Gastrocnemius medialis (tissue), 4 donors: ENCODE results near the gene NRSN1. TPM values are rescaled to one million over a fixed set of nuclear protein-coding genes. Genes with fewer than 3 reads are reported as not detected.

Experiments
- ATAC-seq, 2 donors: fragments of 150-250 bp; one replicate each; pipeline ENCODE4 v1.9.1; 2016
- DNase-seq, 2 donors: peaks; one replicate each; pipeline ENCODE4 v3.0.0-alpha.2; 2019
- H3K27ac ChIP-seq, 4 donors: fragments of 200-600 bp; sonication (generic); 1 replicate in 1 of 4; 2 replicates in 3 of 4; pipeline ENCODE4 v1.5.1; 2016 to 2018; ENCODE audit warnings: mild to moderate bottlenecking in 2 of 4, moderate library complexity in 1 of 4
- H3K27me3 ChIP-seq, 3 donors: fragments of 200-600 bp; sonication (generic) in 2 of 3; 1 replicate in 1 of 3; 2 replicates in 2 of 3; pipeline versions ENCODE4 v1.5.1 to v1.6.0; 2016 to 2019; ENCODE audit warnings: mild to moderate bottlenecking in 1 of 3, moderate library complexity in 1 of 3
- H3K36me3 ChIP-seq, 2 donors: fragments of 200-600 bp; sonication (generic) in 1 of 2; one replicate each; pipeline ENCODE4 v1.5.1; 2017 to 2018
- H3K4me1 ChIP-seq, 2 donors: fragments of 200-600 bp; sonication (generic) in 1 of 2; one replicate each; pipeline ENCODE4 v1.5.1; 2016 to 2017; ENCODE audit warnings: mild to moderate bottlenecking in 2 of 2
- H3K4me3 ChIP-seq, 4 donors: fragments of 200-600 bp; sonication (generic) in 3 of 4; 1 replicate in 1 of 4; 2 replicates in 3 of 4; pipeline ENCODE4 v1.5.1; 2016 to 2019; ENCODE audit warnings: mild to moderate bottlenecking in 2 of 4
- H3K9me3 ChIP-seq, 3 donors: fragments of 200-600 bp; sonication (generic) in 2 of 3; 1 replicate in 1 of 3; 2 replicates in 2 of 3; pipeline ENCODE4 v1.5.1; 2016 to 2019
- POLR2A ChIP-seq, 2 donors: fragments of 450-650 bp; IDR thresholded peaks; one replicate each; pipeline ENCODE4 v1.6.1; 2017; ENCODE audit warnings: antibody characterized with exemption in 2 of 2, mild to moderate bottlenecking in 2 of 2, moderate library complexity in 2 of 2
- in situ Hi-C, 4 donors: fragments of 200-750 bp; cut with MboI; loops; one replicate each; pipeline versions ENCODE4 v1.15.0 to v1.8.0; 2017; ENCODE audit warnings: low sequenced_read_pairs in 4 of 4
- intact Hi-C: fragments of 100-400 bp; cut with DNase I; formaldehyde crosslinking; loops from one replicate; pipeline ENCODE4 v1.15.1; 2023; ENCODE audit warnings: low total_unique reads
- total RNA-seq, 4 donors: library from RNA; depleted of rRNA; stranded (reverse); fragments of >200 nt; gene quantifications; one replicate each; pipeline versions ENCODE4 v1.1.0 to v1.2.3, GENCODE V29; 2016
- TF ChIP-seq, protein P1 (sequence below), 5 experiments: fragments of 450-650 bp in 3 of 5; fragments of 200-600 bp in 2 of 5; sonication (generic) in 2 of 5; IDR thresholded peaks in 4 of 5; conservative IDR thresholded peaks in 1 of 5; 1 replicate in 4 of 5; 2 replicates in 1 of 5; pipeline ENCODE4 v1.5.1; 2016 to 2019; ENCODE audit warnings: antibody characterized with exemption in 5 of 5, mild to moderate bottlenecking in 3 of 5, moderate library complexity in 3 of 5

The NRSN1 gene
- total RNA-seq, 4 donors from 2014 or later, result not detected

- in situ Hi-C loops (no loop called here), intact Hi-C loops (no loop called here)
- TF ChIP-seq, protein P1, sequence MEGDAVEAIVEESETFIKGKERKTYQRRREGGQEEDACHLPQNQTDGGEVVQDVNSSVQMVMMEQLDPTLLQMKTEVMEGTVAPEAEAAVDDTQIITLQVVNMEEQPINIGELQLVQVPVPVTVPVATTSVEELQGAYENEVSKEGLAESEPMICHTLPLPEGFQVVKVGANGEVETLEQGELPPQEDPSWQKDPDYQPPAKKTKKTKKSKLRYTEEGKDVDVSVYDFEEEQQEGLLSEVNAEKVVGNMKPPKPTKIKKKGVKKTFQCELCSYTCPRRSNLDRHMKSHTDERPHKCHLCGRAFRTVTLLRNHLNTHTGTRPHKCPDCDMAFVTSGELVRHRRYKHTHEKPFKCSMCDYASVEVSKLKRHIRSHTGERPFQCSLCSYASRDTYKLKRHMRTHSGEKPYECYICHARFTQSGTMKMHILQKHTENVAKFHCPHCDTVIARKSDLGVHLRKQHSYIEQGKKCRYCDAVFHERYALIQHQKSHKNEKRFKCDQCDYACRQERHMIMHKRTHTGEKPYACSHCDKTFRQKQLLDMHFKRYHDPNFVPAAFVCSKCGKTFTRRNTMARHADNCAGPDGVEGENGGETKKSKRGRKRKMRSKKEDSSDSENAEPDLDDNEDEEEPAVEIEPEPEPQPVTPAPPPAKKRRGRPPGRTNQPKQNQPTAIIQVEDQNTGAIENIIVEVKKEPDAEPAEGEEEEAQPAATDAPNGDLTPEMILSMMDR (IDR thresholded peaks at IDR 0.05 in 4 of 5, conservative IDR thresholded peaks at IDR 0.05 in 1 of 5), result no peak
- TF ChIP-seq POLR2A (IDR thresholded peaks at IDR 0.05), result no peak
- Histone ChIP-seq H3K27ac (no peak overlapping the region), H3K4me3 (no peak overlapping the region), H3K27me3 (no peaks in the 10 kb centered on the region), H3K36me3 (no peaks in the 10 kb centered on the region), H3K4me1 (no peaks in the 10 kb centered on the region), H3K9me3 (no peaks in the 10 kb centered on the region)
- no peak for ATAC-seq
- no peak for DNase-seq
These were observed 15.6 kb upstream of the NRSN1 start for GRCh38 chr6:24110417-24110816.

GRCh38 chr6:24113891-24114290, 12.1 kb upstream of the NRSN1 start:
- H3K27me3 ChIP-seq, result no peaks in the 10 kb centered on the region
- no peaks in the 10 kb centered on the region for H3K9me3 ChIP-seq
- H3K27ac ChIP-seq, result no peak overlapping the region
- in situ Hi-C loops, result no loop called here
- H3K4me3 ChIP-seq, result no peak overlapping the region
- DNase-seq, result no peak
- no peak for ATAC-seq
- no peaks in the 10 kb centered on the region for H3K36me3 ChIP-seq
- TF ChIP-seq, protein P1 (IDR thresholded peaks at IDR 0.05 in 4 of 5, conservative IDR thresholded peaks at IDR 0.05 in 1 of 5), result no peak
- no peak for TF ChIP-seq POLR2A (IDR thresholded peaks at IDR 0.05)
- intact Hi-C loops, result no loop called here
- H3K4me1 ChIP-seq, result no peaks in the 10 kb centered on the region

DNA sequence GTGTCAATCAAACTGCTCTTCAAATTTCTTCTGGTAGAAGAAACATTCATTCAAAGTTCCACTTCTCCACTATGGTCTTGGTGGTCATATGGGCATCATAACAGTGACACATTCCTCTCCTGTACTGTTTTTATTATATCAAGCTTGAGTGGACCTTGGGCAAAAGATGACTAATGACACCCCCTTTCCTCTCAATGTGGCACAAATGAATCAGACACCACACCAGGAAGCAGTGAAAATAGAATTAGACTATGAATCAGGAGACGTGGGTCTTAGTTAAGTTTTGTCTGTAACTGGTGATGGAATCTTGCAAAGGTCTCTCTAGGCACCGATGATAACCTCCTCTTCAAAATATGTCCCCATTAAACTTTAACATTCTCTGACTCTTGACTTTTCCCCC, 9.0 kb upstream of the NRSN1 start:
- intact Hi-C loops (no loop called here), in situ Hi-C loops (no loop called here)
- no peak for ATAC-seq
- no peaks in the 10 kb centered on the region for H3K9me3 ChIP-seq
- TF ChIP-seq, protein P1 (IDR thresholded peaks at IDR 0.05 in 4 of 5, conservative IDR thresholded peaks at IDR 0.05 in 1 of 5), result no peak
- TF ChIP-seq POLR2A (IDR thresholded peaks at IDR 0.05), result no peak
- H3K4me3 ChIP-seq, result no peak overlapping the region
- no peak for DNase-seq
- no peaks in the 10 kb centered on the region for H3K4me1 ChIP-seq
- H3K27me3 ChIP-seq, result no peaks in the 10 kb centered on the region
- no peaks in the 10 kb centered on the region for H3K36me3 ChIP-seq
- no peak overlapping the region for H3K27ac ChIP-seq

- no peak overlapping the region for H3K4me3 ChIP-seq
- no peak overlapping the region for H3K27ac ChIP-seq
- DNase-seq (no peak), ATAC-seq (no peak)
- H3K4me1 ChIP-seq, result no peaks in the 10 kb centered on the region
- in situ Hi-C loops, result no loop called here
- no peaks in the 10 kb centered on the region for H3K9me3 ChIP-seq
- no peaks in the 10 kb centered on the region for H3K36me3 ChIP-seq
- intact Hi-C loops, result no loop called here
- H3K27me3 ChIP-seq, result peaks cover 0 to 11% (median 0%) of the 10 kb centered on the region in 3 donors
- TF ChIP-seq POLR2A (IDR thresholded peaks at IDR 0.05), result no peak
- TF ChIP-seq, protein P1 (IDR thresholded peaks at IDR 0.05 in 4 of 5, conservative IDR thresholded peaks at IDR 0.05 in 1 of 5), result no peak
These were observed 3.9 kb upstream of the NRSN1 start for GRCh38 chr6:24122139-24122538.

- H3K4me3 ChIP-seq, result no peak overlapping the region
- intact Hi-C loops, result no loop called here
- in situ Hi-C loops, result no loop called here
- H3K27me3 ChIP-seq, result peaks cover 0 to 11% (median 0%) of the 10 kb centered on the region in 3 donors
- no peaks in the 10 kb centered on the region for H3K9me3 ChIP-seq
- H3K27ac ChIP-seq, result no peak overlapping the region
- no peaks in the 10 kb centered on the region for H3K4me1 ChIP-seq
- TF ChIP-seq POLR2A (IDR thresholded peaks at IDR 0.05), result no peak
- TF ChIP-seq, protein P1 (IDR thresholded peaks at IDR 0.05 in 4 of 5, conservative IDR thresholded peaks at IDR 0.05 in 1 of 5), result no peak
- ATAC-seq (no peak), DNase-seq (no peak)
- no peaks in the 10 kb centered on the region for H3K36me3 ChIP-seq
These were observed 674 bp downstream of the NRSN1 start for GRCh38 chr6:24126586-24127192.
